Measurements from ENCODE around the gene MPRIP.
A peak's percentile ranks its signal among the peaks of the same experiment; 100 is the strongest.

Gene MPRIP

GRCh38 chr17:17237026-17237799, 195.0 kb downstream of the MPRIP start, which contains the start of gene FLCN:
TSS of gene FLCN (minus strand) at chr17:17237168. CDS start at chr17:17228137, 9,031 bp downstream.
- TF ChIP-seq CTCF (conservative IDR thresholded peaks at IDR 0.05; ENCODE audit: low read length): no peak
- H3K4me3 ChIP-seq (ENCODE audit: low read length): peak within 1 kb of the TSS; percentile 97

DNA sequence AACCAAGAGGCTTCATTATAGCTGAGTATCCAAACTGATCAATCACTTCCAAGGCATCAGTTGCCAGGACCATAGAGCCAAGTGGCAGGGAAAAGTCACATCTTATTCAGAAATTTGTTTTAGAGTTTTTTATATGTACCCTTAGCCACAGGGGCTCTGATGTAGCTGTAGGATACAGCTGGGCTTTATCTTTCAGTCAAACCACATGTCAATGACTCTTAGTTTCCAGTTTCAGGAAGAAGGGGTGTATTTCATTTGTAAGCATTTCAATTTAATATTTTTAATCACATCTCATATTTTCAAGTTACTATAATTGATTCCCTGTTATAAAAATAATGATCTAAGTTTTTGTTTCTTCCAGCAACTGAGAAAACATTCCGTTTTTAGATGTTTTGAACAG, 197.6 kb downstream of the MPRIP start:
- DNase-seq (ENCODE audit: low read depth): no peak
- no peak overlapping the region for H3K4me3 ChIP-seq (ENCODE audit: low read length)
- TF ChIP-seq CTCF (conservative IDR thresholded peaks at IDR 0.05; ENCODE audit: low read length): no peak

More at GRCh38 chr17:17237026-17237799, 195.0 kb downstream of the MPRIP start, which contains the start of gene FLCN:
- DNase-seq (ENCODE audit: low read depth): peak; percentile 89

DNA sequence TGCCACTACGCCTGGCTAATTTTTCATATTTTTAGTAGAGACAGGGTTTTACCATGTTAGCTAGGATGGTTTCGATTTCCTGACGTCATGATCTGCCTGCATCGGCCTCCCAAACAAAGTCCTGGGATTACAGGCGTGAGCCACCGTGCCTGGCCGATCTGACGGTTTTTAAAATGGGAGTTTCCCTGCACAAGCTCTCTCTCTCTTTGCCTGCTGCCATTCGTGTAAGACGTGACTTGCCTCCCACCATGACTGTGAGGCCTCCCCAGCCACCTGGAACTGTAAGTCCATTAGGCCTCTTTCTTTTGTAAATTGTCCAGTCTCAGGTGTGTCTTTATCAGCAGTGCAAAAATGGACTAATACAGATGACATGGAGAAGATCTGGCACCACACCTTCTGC, 199.4 kb downstream of the MPRIP start:
- TF ChIP-seq CTCF (conservative IDR thresholded peaks at IDR 0.05; ENCODE audit: low read length): no peak
- no peak for DNase-seq (ENCODE audit: low read depth)
- no peak overlapping the region for H3K4me3 ChIP-seq (ENCODE audit: low read length)

DNA sequence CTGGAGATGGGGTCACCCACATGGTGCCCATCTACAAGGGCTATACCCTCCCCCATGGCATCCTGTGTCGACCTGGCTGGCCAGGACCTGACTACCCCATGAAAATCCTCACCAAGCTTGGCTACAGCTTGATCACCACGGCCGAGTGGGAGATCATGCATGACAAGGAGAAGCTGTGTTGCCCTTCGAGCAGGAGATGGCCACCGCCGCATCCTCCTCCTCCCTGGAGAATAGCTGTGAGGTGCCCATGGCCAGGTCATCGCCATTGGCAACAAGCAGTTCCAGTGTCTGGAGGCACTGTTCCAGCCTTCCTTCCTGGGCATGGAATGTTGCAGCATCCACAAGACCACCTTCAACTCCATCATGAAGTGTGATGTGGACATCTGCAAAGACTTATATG, 200.0 kb downstream of the MPRIP start:
- no peak for TF ChIP-seq CTCF (conservative IDR thresholded peaks at IDR 0.05; ENCODE audit: low read length)
- no peak for DNase-seq (ENCODE audit: low read depth)
- no peak overlapping the region for H3K4me3 ChIP-seq (ENCODE audit: low read length)

Data from AG10803 (cell line).